ENCODE results near the gene RASGRF1.

DNA sequence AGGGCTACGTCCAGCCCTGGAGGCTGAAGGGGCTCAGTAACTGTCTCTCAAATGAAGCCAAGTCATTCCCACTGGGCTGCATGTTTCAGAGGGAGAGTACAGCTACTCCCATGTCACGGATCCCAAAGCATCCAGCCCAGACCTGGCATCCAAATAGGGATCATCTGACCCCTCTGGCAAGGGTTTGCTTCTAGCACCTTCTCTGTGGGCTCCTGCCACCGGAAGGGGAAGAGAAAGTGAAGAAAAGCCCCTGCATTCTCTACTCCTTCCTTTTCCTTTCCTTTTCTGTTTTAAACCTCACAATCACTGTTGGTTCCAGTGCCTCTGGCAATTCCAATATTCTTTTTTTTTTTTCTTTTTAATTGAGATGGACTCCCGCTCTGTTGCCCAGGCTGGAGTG lies 81.2 kb downstream of the RASGRF1 start:
- TF ChIP-seq CTCF (IDR thresholded peaks at IDR 0.05; ENCODE audit: insufficient read depth, low read length) (no peak), GABPA (IDR thresholded peaks at IDR 0.05; ENCODE audit: low read depth) (no peak), POLR2AphosphoS5 (IDR thresholded peaks at IDR 0.05; ENCODE audit: low read depth) (no peak), REST (IDR thresholded peaks at IDR 0.05; ENCODE audit: insufficient replicate concordance, low read depth) (no peak), SPI1 (IDR thresholded peaks at IDR 0.05; ENCODE audit: borderline replicate concordance, low read depth) (no peak)
